ENCODE results near the gene IGSF3.
A peak's percentile ranks its signal among the peaks of the same experiment; 100 is the strongest.
"Not testable (repeated sequence)": the region's sequence is repeated elsewhere in the genome, so short reads cannot be mapped to it uniquely, and the experiment has no call there.

Gene IGSF3

GRCh38 chr1:116643281-116643751 is 24.2 kb downstream of the IGSF3 start:
- DNase-seq; intact Hi-C loops (cut with DNase I): not testable (repeated sequence)

- DNase-seq = peak in 1 of 42 donors; percentile 27
- intact Hi-C loops (cut with DNase I) = not testable (repeated sequence)
These were observed 24.9 kb downstream of the IGSF3 start for GRCh38 chr1:116642311-116643280.

- DNase-seq = peak in 1 of 42 donors; percentile 30
- intact Hi-C loops (cut with DNase I) = not testable (repeated sequence)
These were observed 29.9 kb downstream of the IGSF3 start for GRCh38 chr1:116637583-116637982.

GRCh38 chr1:116636584-116636983 is 30.9 kb downstream of the IGSF3 start:
- intact Hi-C loops (cut with DNase I) = not testable (repeated sequence)
- DNase-seq = peak in 1 of 42 donors; percentile 22

- intact Hi-C loops (cut with DNase I) = not testable (repeated sequence)
- DNase-seq = peak in 7 of 42 donors; percentile 25 to 69 (median 44)
These were observed 33.1 kb downstream of the IGSF3 start for GRCh38 chr1:116634386-116634785.

- DNase-seq = peak in 7 of 42 donors; percentile 18 to 51 (median 33)
- intact Hi-C loops (cut with DNase I) = not testable (repeated sequence)
These were observed 35.3 kb downstream of the IGSF3 start for GRCh38 chr1:116631996-116632925.

- DNase-seq; intact Hi-C loops (cut with DNase I): not testable (repeated sequence)
These were observed 36.0 kb downstream of the IGSF3 start for GRCh38 chr1:116631554-116631953.

GRCh38 chr1:116630057-116630456 is 37.5 kb downstream of the IGSF3 start:
- DNase-seq; intact Hi-C loops (cut with DNase I): not testable (repeated sequence)

- intact Hi-C loops (cut with DNase I); DNase-seq: not testable (repeated sequence)
These were observed 38.1 kb downstream of the IGSF3 start for GRCh38 chr1:116629441-116629840.

GRCh38 chr1:116628448-116628847 is 39.1 kb downstream of the IGSF3 start:
- DNase-seq = no peak
- intact Hi-C loops (cut with DNase I) = no loop called here

GRCh38 chr1:116627357-116627756 is 40.2 kb downstream of the IGSF3 start:
- DNase-seq = peak in 5 of 42 donors; percentile 14 to 47 (median 18)

GRCh38 chr1:116626915-116627314 is 40.6 kb downstream of the IGSF3 start:
- intact Hi-C loops (cut with DNase I); DNase-seq: not testable (repeated sequence)

More at GRCh38 chr1:116627357-116627756, 40.2 kb downstream of the IGSF3 start:
- intact Hi-C loops (cut with DNase I) = not testable (repeated sequence)

GRCh38 chr1:116625155-116625554 is 42.4 kb downstream of the IGSF3 start:
- intact Hi-C loops (cut with DNase I); DNase-seq: not testable (repeated sequence)

GRCh38 chr1:116624040-116624439 is 43.5 kb downstream of the IGSF3 start:
- no peak for DNase-seq
- intact Hi-C loops (cut with DNase I) = no loop called here

- intact Hi-C loops (cut with DNase I); DNase-seq: not testable (repeated sequence)
These were observed 45.0 kb downstream of the IGSF3 start for GRCh38 chr1:116622496-116622895.

GRCh38 chr1:116621756-116622155 is 45.8 kb downstream of the IGSF3 start:
- intact Hi-C loops (cut with DNase I) = not testable (repeated sequence)

GRCh38 chr1:116620392-116620791 is 47.1 kb downstream of the IGSF3 start:
- DNase-seq; intact Hi-C loops (cut with DNase I): not testable (repeated sequence)

More at GRCh38 chr1:116621756-116622155, 45.8 kb downstream of the IGSF3 start:
- peak in 1 of 42 donors; percentile 4 for DNase-seq

GRCh38 chr1:116619106-116619505 is 48.4 kb downstream of the IGSF3 start:
- DNase-seq; intact Hi-C loops (cut with DNase I): not testable (repeated sequence)

- intact Hi-C loops (cut with DNase I); DNase-seq: not testable (repeated sequence)
These were observed 49.7 kb downstream of the IGSF3 start for GRCh38 chr1:116617808-116618207.

All from head of caudate nucleus (tissue), 42 donors.